Gastroesophageal sphincter (tissue), 3 donors: ENCODE measurements around the gene OR10G2.

Experiments
- CTCF ChIP-seq, 4 experiments: fragments of 200-600 bp in 2 of 4; fragments of 450-650 bp in 2 of 4; sonication (generic) in 1 of 4; IDR thresholded peaks; one replicate each; pipeline ENCODE4 v1.5.1; 2017 to 2019; ENCODE audit warnings: antibody characterized with exemption in 4 of 4, mild to moderate bottlenecking in 2 of 4, moderate library complexity in 2 of 4
- EP300 ChIP-seq: sonication (generic); formaldehyde crosslinking; IDR thresholded peaks from one replicate; pipeline ENCODE4 v1.6.1; 2017; ENCODE audit warnings: antibody characterized with exemption, mild to moderate bottlenecking
- POLR2A ChIP-seq, 2 donors: fragments of 450-650 bp; IDR thresholded peaks; one replicate each; pipeline ENCODE4 v1.6.1; 2017; ENCODE audit warnings: antibody characterized with exemption in 2 of 2, mild to moderate bottlenecking in 2 of 2, moderate library complexity in 1 of 2
- POLR2AphosphoS5 ChIP-seq: sonication (generic); formaldehyde crosslinking; IDR thresholded peaks from one replicate; pipeline ENCODE4 v1.6.1; 2017; ENCODE audit warnings: antibody characterized with exemption

- no peak for TF ChIP-seq POLR2A (IDR thresholded peaks at IDR 0.05)
- no peak for TF ChIP-seq CTCF (IDR thresholded peaks at IDR 0.05)
- TF ChIP-seq EP300, result no peak
- TF ChIP-seq POLR2AphosphoS5, result no peak
These were observed 40.8 kb upstream of the OR10G2 start for GRCh38 chr14:21675566-21675965.
